ENCODE results near the gene RNASE3. TPM values are rescaled to one million over a fixed set of nuclear protein-coding genes. Genes with fewer than 3 reads are reported as not detected.
"Not testable (repeated sequence)": the region's sequence is repeated elsewhere in the genome, so short reads cannot be mapped to it uniquely, and the experiment has no call there.

RNASE3 gene
- not detected in 2 replicates for total RNA-seq (2014; rRNA removed; shearing (Covaris generic))

DNA sequence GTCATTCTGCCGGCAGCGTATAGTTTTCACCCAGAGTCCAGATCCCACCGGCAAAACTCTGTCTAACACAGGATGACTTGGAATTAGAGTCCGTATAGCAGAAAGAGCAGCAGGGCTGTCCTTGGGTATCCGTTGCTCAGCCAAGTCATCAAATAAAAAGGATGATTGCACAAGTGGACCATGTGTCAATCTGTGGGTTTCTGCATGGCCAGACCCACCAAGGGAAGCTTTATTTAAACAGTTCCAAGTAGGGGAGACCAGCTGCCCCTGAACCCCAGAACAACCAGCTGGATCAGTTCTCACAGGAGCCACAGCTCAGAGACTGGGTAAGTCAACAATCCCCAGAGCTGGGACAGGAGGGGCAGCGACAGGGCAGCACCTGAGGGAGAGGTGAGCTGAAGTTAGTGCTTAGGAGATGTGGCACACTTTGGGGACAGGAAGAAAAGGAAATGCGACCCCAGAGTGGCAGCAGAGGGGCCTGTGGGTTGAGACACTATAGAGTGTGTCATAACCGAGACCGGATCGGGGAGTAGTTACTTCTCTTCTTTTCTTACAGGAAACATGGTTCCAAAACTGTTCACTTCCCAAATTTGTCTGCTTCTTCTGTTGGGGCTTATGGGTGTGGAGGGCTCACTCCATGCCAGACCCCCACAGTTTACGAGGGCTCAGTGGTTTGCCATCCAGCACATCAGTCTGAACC lies at the start of gene RNASE3:
Gene RNASE3 (plus strand): TSS at position 260 of the 700 bp plus-strand sequence. CDS start 302 bp downstream, at position 562.
- in situ Hi-C loops (cut with HindIII; ENCODE audit: low sequenced_read_pairs); DNase-seq (ENCODE audit: low spot score): not testable (repeated sequence)

DNA sequence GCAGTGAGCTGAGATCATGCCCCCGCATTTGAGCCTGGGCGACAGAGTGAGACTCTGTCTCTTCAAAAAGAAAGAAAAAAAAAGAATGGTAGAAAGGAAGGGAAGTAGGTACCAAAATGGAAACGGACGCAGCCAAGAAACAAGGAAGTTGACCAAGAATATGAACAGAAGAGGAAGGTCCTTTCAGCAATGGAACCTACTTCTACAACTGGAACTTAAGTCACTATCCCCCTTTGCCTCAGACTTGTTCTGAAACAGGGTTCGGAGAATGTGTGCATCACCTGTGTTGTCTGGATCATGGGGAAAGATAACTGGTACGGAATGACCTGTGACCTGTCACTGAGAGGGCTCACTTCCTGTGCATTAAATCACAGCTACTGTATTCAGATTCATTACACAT lies 44.6 kb upstream of the RNASE3 start:
- no peak for DNase-seq (ENCODE audit: low spot score)

DNA sequence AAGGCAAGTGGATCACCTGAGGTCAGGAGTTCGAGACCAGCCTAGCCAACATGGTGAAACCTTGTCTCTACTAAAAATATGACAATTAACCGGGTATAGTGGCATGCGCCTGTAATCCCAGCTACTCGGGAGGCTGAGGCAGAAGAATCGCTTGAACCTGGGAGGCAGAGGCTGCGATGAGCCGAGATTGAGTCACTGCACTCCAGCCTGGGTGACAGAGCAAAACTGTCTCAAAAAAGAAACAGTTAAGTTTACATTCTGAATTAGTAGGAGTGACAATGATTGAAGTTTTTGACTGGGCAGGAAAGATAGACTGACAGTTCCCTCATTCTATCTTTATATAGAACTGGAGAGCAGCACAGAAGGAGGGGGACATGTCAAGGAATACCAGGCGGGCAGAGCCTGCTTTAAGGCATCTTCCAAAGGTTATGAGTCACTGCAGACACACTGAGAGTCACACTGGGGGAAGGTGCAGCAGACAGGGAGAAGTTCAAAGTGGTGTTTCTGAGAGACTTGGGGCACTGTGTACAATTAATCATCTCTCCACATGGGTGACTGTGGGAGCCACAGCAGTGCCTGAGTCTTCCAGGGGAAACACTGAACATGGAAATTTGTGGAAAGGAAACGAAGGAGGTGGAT lies 42.8 kb upstream of the RNASE3 start:
- in situ Hi-C loops (cut with HindIII; ENCODE audit: low sequenced_read_pairs), result no loop called here
- no peak for DNase-seq (ENCODE audit: low spot score)

More for the DNA sequence above, 44.6 kb upstream of the RNASE3 start:
- in situ Hi-C loops (cut with HindIII; ENCODE audit: low sequenced_read_pairs), result no loop called here

DNA sequence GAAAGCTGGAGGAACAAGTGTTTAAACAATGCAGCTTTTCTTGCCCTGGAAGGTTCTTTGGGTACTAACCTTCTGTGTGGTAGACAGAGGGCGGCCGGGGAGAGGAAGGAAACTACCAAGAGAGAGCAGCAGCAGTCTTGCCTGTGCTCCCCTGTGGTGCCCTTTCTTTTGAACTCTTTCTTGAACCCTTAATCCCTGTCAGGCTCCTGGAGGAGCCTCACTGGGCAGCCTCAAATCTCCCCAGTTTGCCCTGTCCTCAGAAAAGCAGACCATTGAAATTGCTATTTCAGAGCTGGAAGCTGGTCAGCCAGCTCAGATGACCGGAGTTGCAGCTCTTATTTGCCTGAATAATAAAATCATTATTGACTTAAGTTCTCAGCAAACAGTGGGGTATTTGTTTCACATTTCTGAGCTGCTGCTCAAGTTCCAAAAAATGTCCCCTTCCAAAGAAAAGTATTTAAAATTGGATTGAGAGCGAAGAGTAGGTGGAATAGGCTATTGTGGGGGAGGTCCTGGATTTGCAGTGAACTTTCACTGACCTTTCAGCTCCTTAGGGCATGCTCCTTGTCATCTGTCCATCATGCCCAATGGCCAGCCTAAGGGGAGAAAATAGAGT lies 42.1 kb upstream of the RNASE3 start:
- peak; percentile 15 for DNase-seq (ENCODE audit: low spot score)

DNA sequence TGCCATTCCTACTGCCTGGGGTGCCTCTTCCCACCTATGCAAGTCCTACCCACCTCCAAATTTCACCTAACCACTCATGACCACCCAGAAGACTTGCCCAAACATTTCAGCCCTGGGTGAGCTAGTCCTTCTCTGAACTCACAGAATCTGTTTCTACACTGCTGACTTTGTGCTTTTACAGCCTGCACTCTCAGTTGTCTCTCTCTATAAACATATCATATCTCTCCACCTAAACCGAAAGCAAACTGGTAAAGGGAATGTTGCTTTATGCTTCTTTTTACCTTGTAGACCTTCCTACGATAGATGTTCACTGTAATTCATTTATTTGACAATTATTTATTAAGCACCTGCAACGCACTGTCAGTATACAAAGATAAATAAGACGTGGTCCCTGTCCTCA lies 38.1 kb upstream of the RNASE3 start:
- no peak for DNase-seq (ENCODE audit: low spot score)
- in situ Hi-C loops (cut with HindIII; ENCODE audit: low sequenced_read_pairs), result no loop called here

More for the DNA sequence above, 42.1 kb upstream of the RNASE3 start:
- in situ Hi-C loops (cut with HindIII; ENCODE audit: low sequenced_read_pairs), result no loop called here

DNA sequence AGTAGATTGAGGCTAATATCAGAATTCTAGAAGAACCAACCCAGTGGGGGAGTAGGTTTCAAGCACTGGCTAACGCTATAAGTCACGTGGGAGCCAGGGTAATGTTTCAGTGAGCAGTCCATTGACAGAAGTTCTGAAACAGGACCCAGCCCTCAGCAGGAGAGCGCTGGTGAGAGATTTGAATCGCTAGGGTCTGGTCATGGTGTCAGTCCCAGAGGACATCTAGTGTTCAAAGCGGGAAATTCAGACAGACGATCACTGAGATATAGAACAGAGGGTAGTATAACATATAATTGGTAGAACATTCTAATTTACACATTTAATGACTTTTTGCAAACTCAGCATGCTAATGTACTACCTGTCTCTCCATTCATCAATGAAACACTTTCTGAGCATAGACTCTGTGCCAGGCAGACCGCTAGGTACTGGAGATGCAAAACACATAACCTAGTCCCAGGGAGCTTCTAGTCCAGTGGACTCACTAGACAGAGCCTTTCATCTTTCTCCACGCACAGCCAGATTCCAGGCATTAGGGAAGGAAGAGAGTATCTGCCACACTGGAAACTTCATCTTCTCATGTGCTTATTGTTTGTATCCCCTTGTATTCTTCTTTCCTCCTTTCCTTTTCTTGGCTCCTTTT lies 35.4 kb upstream of the RNASE3 start:
- in situ Hi-C loops (cut with HindIII; ENCODE audit: low sequenced_read_pairs), result no loop called here
- peak; percentile 40 for DNase-seq (ENCODE audit: low spot score)

DNA sequence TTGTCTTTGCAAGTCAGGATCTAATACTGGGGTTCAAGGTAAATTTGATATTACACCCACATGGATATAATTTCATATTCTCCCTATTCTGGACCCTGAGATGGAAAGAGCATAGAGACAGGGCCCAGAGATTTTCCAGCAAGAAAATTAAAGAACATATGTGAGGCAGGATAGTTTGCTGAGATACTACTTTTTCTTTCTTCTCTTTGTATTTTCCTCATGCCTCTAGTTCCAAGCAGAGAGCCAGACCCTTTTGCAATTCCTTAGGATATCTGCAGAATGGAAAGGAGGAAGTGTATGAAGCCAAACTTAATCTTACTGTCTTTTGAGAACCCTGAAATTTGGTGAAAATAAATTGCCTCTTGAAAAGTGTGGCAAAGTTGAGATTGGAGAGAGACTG lies 34.0 kb upstream of the RNASE3 start:
- in situ Hi-C loops (cut with HindIII; ENCODE audit: low sequenced_read_pairs), result no loop called here
- no peak for DNase-seq (ENCODE audit: low spot score)

DNA sequence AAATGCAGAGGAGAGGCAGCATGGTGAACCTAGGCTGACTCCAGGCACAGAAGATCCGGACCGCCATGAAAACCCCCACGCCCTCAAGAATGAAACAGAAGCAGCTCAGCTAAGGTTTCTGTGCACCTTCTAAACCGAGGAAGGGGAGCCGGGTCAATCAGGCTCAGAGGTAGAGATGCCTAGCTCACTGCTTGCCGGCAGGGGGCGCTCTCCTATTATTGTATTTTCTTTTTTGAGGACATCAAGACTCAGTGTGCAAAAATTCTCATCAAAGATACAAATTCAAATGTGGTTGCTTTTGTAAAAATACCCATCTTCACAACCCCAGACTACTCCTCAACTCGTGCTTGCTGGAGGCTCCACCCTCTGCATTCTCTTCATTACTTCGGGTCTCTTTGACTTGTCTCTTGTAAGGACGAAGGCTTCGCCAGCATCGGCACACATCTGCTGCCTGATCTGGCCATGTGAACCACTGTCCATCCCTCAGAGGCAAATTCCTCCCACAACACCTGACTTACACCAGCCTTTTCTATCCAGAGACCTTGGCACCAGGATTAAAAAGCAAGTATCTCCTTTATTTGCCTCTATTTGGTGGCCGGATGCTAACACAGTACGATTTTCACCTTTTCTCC lies 33.4 kb upstream of the RNASE3 start:
- in situ Hi-C loops (cut with HindIII; ENCODE audit: low sequenced_read_pairs), result no loop called here
- DNase-seq (ENCODE audit: low spot score), result peak; percentile 33

DNA sequence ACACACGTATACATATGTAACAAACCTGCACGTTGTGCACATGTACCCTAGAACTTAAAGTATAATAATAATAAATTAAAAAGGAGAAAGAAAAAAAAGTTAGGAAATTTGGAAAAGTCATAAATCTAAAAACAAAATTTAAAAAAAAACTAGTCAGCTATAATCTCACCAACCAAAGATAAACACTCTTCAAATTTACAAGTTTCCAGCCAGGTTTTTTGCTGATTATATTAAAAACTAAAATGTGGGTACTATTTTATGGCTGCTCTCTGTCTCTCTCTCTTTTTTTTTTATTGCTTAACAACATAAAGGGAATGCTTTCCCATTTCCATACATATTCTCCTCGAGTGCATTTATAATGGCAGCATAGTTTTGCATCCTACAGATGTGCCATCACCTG lies 25.0 kb upstream of the RNASE3 start:
- no peak for DNase-seq (ENCODE audit: low spot score)
- in situ Hi-C loops (cut with HindIII; ENCODE audit: low sequenced_read_pairs), result no loop called here

DNA sequence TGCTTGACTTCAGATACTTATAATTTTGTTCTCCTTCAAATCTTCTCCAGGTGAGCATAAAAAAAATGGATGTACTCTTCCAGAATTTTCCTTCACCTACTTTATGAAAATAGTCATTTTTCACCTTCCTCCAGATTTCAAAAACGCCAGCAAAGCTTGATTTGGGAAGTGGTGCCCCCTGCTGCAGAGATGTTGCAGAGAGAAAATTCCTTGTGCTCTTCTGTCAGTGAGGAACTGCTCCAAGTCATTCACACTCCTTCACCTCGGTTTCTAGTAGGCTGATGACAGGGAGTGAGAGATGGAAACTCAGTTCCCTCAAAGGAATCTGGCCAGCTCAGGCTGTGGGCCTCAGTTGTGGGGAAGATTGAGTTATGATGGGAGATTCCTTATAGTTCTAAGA lies 24.2 kb upstream of the RNASE3 start:
- peak; percentile 2 for DNase-seq (ENCODE audit: low spot score)
- in situ Hi-C loops (cut with HindIII; ENCODE audit: low sequenced_read_pairs), result no loop called here

DNA sequence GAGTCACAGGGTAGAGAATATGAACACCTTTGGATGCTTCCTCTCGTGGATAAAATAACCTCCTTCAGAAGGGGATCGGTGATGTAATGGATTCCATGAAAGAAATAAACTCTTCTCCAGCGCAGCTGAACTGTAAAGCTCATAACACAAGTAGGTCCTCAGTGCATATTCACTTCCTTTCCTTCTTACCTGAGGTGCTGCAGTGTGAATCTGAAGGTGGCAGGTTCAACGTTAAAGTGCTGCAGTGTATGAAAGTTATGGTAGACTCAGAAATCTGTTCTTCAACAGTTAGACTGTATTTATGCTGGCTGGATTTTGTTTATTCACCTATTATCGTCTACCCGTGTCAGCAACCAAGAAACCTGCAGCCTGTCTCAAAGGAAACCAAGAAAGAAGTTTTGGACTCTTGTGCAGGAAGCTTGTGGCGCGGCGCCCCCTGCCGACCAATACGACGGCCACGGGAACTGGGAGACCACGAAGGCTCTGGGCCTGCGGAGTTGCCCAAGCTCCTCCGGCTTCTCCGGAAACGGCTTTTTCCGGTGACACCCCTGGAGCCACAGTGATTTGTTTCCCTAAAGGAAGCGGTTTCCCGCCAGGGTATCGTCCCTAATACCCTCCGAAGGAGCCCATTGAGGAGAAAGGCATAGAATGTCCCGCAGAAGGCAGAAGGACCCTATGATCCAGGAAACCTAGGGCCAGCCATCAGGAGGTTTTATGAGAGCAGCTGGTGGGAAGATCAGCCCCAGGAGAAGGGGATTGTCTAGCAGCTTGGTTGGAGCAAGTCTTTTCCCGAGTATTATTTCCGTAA lies 17.6 kb upstream of the RNASE3 start:
- in situ Hi-C loops (cut with HindIII; ENCODE audit: low sequenced_read_pairs), result no loop called here
- DNase-seq (ENCODE audit: low spot score), result peak; percentile 38

DNA sequence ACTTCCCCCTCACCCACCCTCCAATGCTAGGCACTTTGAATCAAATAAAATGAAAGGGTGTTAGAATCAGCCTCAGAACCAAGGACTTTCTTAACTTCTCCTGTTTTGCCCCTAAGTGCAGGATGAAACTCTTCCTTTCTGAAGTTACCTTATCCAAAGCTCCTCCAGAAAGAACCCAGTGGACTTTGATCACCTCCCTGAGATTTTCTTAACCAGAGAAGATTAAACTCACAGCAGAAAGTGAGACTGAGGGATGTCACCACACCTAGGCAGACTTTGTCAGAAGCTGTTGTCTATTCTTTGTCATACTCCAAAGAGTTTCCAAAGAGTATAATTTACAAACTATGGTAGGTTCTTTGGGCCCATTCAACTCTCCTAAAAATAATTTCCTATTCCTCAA lies 14.2 kb upstream of the RNASE3 start:
- in situ Hi-C loops (cut with HindIII; ENCODE audit: low sequenced_read_pairs), result no loop called here
- no peak for DNase-seq (ENCODE audit: low spot score)

DNA sequence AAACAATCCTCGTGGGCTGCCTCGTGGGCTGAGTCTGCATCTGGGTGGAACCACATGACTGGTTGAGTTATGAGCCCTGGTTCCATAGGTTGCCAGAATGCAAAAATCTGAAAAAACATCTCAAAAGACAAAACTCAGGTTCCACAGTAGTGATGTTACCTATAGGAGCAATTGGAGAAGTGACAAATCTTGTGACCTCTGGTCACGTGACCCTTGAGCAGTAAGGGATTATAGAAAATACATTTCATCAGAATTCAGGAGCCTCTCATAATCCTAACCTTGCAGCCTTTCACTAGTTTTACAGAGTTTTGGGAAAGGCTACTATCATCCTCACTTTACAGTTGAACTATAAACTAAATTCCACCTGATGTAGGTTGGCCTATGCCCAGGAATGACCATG lies 12.5 kb upstream of the RNASE3 start:
- DNase-seq (ENCODE audit: low spot score), result no peak
- in situ Hi-C loops (cut with HindIII; ENCODE audit: low sequenced_read_pairs), result no loop called here

DNA sequence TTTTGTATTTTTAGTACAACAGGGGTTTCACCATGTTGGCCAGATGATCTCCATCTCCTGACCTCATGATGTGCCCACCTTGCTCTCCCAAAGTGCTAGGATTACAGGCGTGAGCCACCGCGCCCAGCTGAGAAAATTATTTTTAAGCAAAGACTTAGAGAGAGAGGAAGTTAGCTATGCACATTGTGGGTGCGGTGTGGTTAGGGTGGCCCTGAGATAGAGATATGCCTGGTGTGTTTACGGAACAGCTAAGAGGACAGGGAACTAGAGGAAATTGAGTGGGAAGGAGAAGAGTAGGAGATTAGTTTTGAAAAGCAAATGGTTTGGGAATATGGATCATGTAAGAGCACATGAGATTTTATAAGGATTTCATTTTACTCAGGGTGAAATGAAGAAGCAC lies 10.0 kb upstream of the RNASE3 start:
- DNase-seq (ENCODE audit: low spot score); in situ Hi-C loops (cut with HindIII; ENCODE audit: low sequenced_read_pairs): not testable (repeated sequence)

DNA sequence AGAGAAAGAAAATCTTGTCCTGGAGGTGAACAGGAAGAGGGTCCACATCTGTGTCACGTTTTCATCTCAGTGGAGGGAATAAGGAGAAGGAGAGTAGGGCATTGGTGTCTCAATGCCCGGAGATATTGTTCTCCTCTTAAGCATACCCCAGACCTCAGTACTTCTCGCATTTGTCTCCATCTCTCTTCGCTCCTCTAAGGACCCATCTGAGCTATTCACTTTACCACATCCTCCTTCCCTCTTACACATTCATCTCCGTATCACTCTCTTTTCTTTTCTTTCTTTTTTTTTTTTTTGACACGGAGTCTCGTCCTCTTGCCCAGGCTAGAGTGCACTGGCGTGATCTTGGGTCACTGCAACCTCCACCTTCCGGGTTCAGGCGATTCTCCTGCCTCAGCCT lies 8.4 kb upstream of the RNASE3 start:
- in situ Hi-C loops (cut with HindIII; ENCODE audit: low sequenced_read_pairs); DNase-seq (ENCODE audit: low spot score): not testable (repeated sequence)

DNA sequence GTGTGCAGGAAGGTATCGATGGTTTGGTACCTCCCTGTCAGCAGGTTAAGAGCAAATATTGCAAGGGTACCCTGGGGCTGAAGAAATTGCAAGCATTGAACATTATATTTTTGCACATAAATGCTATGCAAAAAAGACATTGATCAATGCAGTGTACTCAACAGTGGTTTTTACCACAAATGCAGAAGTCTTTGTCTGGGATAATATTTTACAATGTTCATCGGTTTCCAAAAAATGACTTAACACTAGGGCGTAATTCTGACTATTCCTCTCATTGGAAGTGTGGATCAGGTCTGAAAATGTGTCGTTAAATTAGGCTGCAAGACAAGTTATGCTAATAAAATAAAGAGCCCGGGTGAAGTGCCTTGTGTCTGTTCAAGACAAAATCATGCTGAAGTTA lies 2.8 kb upstream of the RNASE3 start:
- DNase-seq (ENCODE audit: low spot score); in situ Hi-C loops (cut with HindIII; ENCODE audit: low sequenced_read_pairs): not testable (repeated sequence)

DNA sequence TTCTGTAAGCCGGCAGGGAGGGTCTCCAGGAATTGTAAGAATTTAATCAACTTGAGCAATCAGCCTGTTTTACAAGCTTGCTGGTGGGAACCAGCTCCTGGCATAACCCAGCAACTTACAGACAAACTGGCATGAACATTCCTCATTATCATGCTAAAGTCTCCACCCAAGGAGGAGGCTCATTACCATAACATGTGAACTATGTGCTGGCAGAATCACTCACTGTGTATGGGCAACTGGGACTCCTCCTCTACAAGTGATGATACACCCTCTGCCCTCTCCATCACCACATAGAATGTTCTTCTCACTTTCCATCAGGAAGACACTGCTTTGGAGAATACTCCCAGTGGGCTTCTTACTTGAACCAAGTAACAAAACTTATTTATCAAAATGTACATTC lies 4.1 kb downstream of the RNASE3 start:
- DNase-seq (ENCODE audit: low spot score); in situ Hi-C loops (cut with HindIII; ENCODE audit: low sequenced_read_pairs): not testable (repeated sequence)

DNA sequence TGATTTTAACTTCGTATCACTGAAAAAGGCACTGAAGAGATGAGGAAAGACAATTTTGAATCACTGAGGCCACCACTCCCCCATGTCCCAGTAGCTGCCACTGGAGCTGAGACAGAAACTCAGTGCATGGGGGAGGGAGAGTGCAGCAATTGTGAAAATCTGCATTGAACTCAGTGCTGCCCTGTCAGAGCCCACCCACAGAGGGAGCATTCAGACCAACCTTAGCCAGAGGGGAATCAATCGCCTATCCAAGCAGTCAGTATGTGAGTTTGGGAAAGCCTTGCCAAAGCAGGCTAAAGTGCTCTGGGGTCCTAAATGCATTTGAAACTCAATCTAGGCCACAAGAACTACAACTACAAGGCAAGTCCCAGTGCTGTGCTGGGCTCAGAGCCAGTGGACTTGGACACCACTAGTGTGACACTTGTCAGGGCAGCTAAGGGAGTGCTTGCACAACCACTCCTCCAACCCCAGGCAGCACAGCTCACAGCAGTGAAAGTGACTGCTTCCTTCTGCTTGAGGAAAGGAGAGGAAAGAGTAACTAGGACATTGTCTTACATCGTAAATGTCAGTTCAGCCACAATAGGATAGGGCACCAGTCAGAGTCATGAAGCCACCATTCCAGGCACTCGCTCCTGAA lies 13.3 kb downstream of the RNASE3 start:
- no peak for DNase-seq (ENCODE audit: low spot score)
- in situ Hi-C loops (cut with HindIII; ENCODE audit: low sequenced_read_pairs), result no loop called here
